ENCODE results near the gene TARBP1. TPM values are rescaled to one million over a fixed set of nuclear protein-coding genes. Genes with fewer than 3 reads are reported as not detected.

The TARBP1 gene
- total RNA-seq, 1 experiment from 2014 or later: 47.3 TPM

DNA sequence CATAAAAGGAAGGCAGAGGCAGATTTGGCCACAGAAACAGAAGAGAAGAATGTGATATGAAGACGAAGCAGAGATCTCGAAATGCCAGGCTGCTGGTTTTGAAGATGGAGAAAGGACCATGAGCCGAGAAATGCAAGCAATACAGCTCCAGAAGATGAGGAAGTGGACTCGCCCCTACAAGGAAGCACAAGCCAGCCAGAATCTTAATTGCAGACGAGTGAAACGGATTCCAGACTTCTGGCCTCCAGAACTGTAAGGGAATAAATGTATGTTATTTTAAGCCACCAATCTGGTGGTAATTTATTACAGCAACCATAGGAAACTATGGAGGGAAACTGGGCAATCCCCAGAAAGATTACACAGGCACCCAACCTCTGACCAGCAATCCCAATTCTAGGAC is 24.1 kb downstream of the TARBP1 start:
- no peak overlapping the region for H2AFZ ChIP-seq
- H3K79me2 ChIP-seq (ENCODE audit: low read depth): peaks cover 8% of the 10 kb centered on the region
- POLR2A ChIA-PET (ENCODE audit: unreplicated experiment): no interaction called here
- H3K27ac ChIP-seq: no peak overlapping the region
- H3K4me3 ChIP-seq: no peak overlapping the region
- BruUV-seq (replicated peaks): no TSS peak
- peaks cover 23% of the 10 kb centered on the region for H3K36me3 ChIP-seq (ENCODE audit: low read depth)
- H4K20me1 ChIP-seq (ENCODE audit: insufficient read depth): no peaks in the 10 kb centered on the region
- CTCF ChIA-PET: no interaction called here
- no peak for DNase-seq
- no peak overlapping the region for H3K4me2 ChIP-seq
- H3K4me1 ChIP-seq (replicated peaks; ENCODE audit: insufficient read depth): peaks cover 22% of the 10 kb centered on the region
- peaks cover 25% of the 10 kb centered on the region; the same call in 1 of the 2 replicates for H3F3A ChIP-seq (ENCODE audit: insufficient read depth, low read depth)
- H3K27me3 ChIP-seq (ENCODE audit: insufficient read depth, low read depth): no peaks in the 10 kb centered on the region
- TF ChIP-seq, protein P1, sequence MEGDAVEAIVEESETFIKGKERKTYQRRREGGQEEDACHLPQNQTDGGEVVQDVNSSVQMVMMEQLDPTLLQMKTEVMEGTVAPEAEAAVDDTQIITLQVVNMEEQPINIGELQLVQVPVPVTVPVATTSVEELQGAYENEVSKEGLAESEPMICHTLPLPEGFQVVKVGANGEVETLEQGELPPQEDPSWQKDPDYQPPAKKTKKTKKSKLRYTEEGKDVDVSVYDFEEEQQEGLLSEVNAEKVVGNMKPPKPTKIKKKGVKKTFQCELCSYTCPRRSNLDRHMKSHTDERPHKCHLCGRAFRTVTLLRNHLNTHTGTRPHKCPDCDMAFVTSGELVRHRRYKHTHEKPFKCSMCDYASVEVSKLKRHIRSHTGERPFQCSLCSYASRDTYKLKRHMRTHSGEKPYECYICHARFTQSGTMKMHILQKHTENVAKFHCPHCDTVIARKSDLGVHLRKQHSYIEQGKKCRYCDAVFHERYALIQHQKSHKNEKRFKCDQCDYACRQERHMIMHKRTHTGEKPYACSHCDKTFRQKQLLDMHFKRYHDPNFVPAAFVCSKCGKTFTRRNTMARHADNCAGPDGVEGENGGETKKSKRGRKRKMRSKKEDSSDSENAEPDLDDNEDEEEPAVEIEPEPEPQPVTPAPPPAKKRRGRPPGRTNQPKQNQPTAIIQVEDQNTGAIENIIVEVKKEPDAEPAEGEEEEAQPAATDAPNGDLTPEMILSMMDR (conservative IDR thresholded peaks at IDR 0.05): no peak
- no peak for TF ChIP-seq EZH2 (IDR thresholded peaks at IDR 0.05; ENCODE audit: low read depth)
- no peaks in the 10 kb centered on the region for H3K9me2 ChIP-seq (ENCODE audit: insufficient read depth)
- intact Hi-C loops (cut with micrococcal nuclease; ENCODE audit: unreplicated experiment): no loop called here
- no peaks in the 10 kb centered on the region for H3K9me3 ChIP-seq (ENCODE audit: insufficient read depth, low read depth)

DNA sequence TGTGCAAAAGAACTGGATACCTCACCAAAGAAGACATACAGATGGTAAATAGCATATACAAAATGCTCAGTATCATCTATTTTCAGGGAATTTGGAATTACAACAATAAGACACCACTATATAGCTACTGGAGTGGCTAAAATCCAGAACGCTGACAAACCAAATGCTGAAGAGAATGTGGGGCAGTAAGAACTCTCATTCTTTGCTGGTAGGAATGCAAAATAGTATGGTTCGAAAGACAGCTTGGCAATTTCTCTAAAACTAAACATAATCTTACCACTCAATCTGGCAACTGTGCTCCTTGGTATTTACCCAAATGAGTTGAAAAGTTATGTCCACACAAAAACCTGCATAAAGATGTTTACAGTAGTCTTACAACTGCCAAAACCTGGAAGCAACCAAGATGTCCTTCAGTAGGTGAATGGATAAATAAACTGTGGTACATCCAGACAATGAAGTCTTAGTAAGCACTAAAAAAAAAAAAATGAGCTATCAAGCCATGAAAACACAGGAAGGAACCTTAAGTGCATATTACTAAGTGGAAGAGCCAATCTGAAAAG is 26.5 kb downstream of the TARBP1 start:
- intact Hi-C loops (cut with micrococcal nuclease; ENCODE audit: unreplicated experiment): no loop called here
- Histone ChIP-seq H2AFZ (no peak overlapping the region), H3K4me2 (no peak overlapping the region), H3K4me1 (replicated peaks; ENCODE audit: insufficient read depth) (no peaks in the 10 kb centered on the region), H3K36me3 (ENCODE audit: low read depth) (peaks cover 34% of the 10 kb centered on the region), H4K20me1 (ENCODE audit: insufficient read depth) (no peaks in the 10 kb centered on the region; the same call in 1 of the 2 replicates), H3K4me3 (no peak overlapping the region), H3K27ac (no peak overlapping the region), H3F3A (ENCODE audit: insufficient read depth, low read depth) (peaks cover 1% of the 10 kb centered on the region; the same call in 1 of the 2 replicates), H3K9me2 (ENCODE audit: insufficient read depth) (no peaks in the 10 kb centered on the region), H3K9me3 (ENCODE audit: insufficient read depth, low read depth) (no peaks in the 10 kb centered on the region), H3K27me3 (ENCODE audit: insufficient read depth, low read depth) (no peaks in the 10 kb centered on the region), H3K79me2 (ENCODE audit: low read depth) (peaks cover 7% of the 10 kb centered on the region)
- TF ChIP-seq, protein P1 (conservative IDR thresholded peaks at IDR 0.05): no peak
- no peak for TF ChIP-seq EZH2 (IDR thresholded peaks at IDR 0.05; ENCODE audit: low read depth)
- ChIA-PET CTCF (interaction anchor here (0.6 kb wide), 1 partner anchor 33 kb away, joined by 4 read pairs; no protein-coding TSS in a partner anchor), POLR2A (ENCODE audit: unreplicated experiment) (no interaction called here)
- no TSS peak for BruUV-seq (replicated peaks)
- DNase-seq: no peak

DNA sequence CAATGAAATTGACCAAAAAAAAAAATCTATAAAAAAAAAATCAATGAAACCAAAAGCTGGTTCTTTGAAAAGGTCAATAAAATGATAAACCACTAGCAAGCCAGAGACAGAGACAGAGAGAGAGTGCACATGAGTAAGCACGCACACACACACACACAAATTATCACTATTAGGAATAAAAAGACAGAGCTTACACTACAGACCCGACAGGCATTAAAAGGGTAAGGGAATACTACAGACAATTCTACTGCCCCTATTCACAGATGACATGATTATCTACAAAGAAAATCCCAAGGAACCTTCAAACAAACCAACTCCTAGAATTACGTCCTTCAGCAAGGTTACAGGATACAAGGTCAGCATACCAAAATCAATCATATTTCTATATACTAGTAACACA is 38.6 kb downstream of the TARBP1 start:
- CTCF ChIA-PET: interaction anchor here (0.6 kb wide), 1 partner anchor 341 kb away, joined by 4 read pairs; no protein-coding TSS in a partner anchor
- Histone ChIP-seq H2AFZ (no peak overlapping the region), H3K9me2 (ENCODE audit: insufficient read depth) (no peaks in the 10 kb centered on the region), H4K20me1 (ENCODE audit: insufficient read depth) (no peaks in the 10 kb centered on the region), H3K4me2 (no peak overlapping the region), H3K9me3 (ENCODE audit: insufficient read depth, low read depth) (no peaks in the 10 kb centered on the region), H3F3A (ENCODE audit: insufficient read depth, low read depth) (no peaks in the 10 kb centered on the region), H3K27me3 (ENCODE audit: insufficient read depth, low read depth) (no peaks in the 10 kb centered on the region), H3K4me1 (replicated peaks; ENCODE audit: insufficient read depth) (no peaks in the 10 kb centered on the region), H3K79me2 (ENCODE audit: low read depth) (peaks cover 5% of the 10 kb centered on the region; the same call in 1 of the 2 replicates), H3K4me3 (no peak overlapping the region), H3K36me3 (ENCODE audit: low read depth) (peaks cover 30% of the 10 kb centered on the region), H3K27ac (no peak overlapping the region)
- intact Hi-C loops (cut with micrococcal nuclease; ENCODE audit: unreplicated experiment): no loop called here
- no peak for DNase-seq
- no peak for TF ChIP-seq EZH2 (IDR thresholded peaks at IDR 0.05; ENCODE audit: low read depth)
- POLR2A ChIA-PET (ENCODE audit: unreplicated experiment): interaction anchor here (0.6 kb wide), 1 partner anchor 150 kb away, joined by 3 read pairs; no protein-coding TSS in a partner anchor
- BruUV-seq (replicated peaks): no TSS peak

DNA sequence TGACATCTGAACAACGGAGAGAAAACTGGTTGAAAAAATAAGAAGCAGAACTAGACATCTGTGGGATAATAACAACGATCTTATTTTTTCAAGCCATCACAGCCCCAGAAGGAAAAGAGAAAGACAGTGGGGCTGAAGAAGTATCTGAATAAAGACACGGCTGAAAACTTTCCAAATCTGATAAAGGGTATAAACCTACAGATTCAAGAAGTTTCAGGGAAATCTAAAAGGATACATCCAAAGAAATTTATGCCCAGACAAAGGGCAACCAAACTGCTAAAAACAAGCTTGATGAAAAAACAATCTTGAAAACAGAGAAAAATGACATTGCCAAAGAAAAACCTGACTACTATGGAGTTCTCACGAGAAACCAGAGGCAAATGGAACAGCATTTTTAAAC is 40.4 kb downstream of the TARBP1 start:
- Histone ChIP-seq H3K36me3 (ENCODE audit: low read depth) (peaks cover 25% of the 10 kb centered on the region), H3F3A (ENCODE audit: insufficient read depth, low read depth) (no peaks in the 10 kb centered on the region), H3K27ac (no peak overlapping the region), H3K9me3 (ENCODE audit: insufficient read depth, low read depth) (no peaks in the 10 kb centered on the region), H3K4me2 (no peak overlapping the region), H3K4me3 (no peak overlapping the region), H4K20me1 (ENCODE audit: insufficient read depth) (no peaks in the 10 kb centered on the region), H3K27me3 (ENCODE audit: insufficient read depth, low read depth) (no peaks in the 10 kb centered on the region), H3K9me2 (ENCODE audit: insufficient read depth) (no peaks in the 10 kb centered on the region), H3K79me2 (ENCODE audit: low read depth) (peaks cover 5% of the 10 kb centered on the region; the same call in 1 of the 2 replicates), H2AFZ (no peak overlapping the region), H3K4me1 (replicated peaks; ENCODE audit: insufficient read depth) (no peaks in the 10 kb centered on the region)
- POLR2A ChIA-PET (ENCODE audit: unreplicated experiment): no interaction called here
- DNase-seq: no peak
- intact Hi-C loops (cut with micrococcal nuclease; ENCODE audit: unreplicated experiment): no loop called here
- CTCF ChIA-PET: no interaction called here
- TF ChIP-seq, protein P1 (conservative IDR thresholded peaks at IDR 0.05): no peak
- TF ChIP-seq EZH2 (IDR thresholded peaks at IDR 0.05; ENCODE audit: low read depth): no peak
- BruUV-seq (replicated peaks): no TSS peak

Measured in PC-9 (cell line).